ENCODE measurements around the gene CDKN1A. TPM values are rescaled to one million over a fixed set of nuclear protein-coding genes. Genes with fewer than 3 reads are reported as not detected.

CDKN1A gene
- total and polyA plus RNA-seq, 2 donors from 2014 or later, result 46.4 to 66.2 TPM

DNA sequence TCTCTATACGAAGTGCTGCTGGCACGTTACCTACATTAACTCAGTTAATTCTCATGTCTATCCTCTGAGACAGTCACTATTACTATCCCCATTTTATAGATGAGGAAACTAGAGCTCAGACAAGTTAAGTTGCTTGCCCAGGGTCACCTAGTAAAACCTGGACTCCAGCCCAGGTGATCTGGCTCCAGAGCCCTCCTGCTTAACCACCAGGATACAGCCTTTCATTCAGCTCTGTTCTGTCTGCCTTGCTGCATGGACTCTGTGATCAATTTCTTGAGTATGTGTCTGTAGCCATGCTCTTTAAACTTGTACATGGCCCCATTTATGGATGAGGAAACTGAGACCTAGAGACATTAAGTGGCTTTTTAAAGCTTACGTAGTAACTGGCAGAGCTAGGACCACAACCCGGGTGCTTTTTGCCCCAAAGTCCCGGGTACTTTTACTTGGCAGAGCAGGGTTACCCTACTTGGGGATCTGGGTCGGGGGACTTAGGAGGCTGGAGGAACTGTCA, 4.7 kb downstream of the CDKN1A start:
- TF ChIP-seq CTCF (IDR thresholded peaks at IDR 0.05; ENCODE audit: borderline replicate concordance, extremely low read depth, insufficient read depth), result no peak
- Histone ChIP-seq H3K4me3 (ENCODE audit: low read length in 3 of 3) (no peak overlapping the region), H3K9ac (ENCODE audit: low read length in 3 of 3) (no peak overlapping the region), H3K27me3 (ENCODE audit: control insufficient read depth, insufficient read depth, low read length) (no peaks in the 10 kb centered on the region), H3K9me3 (ENCODE audit: control insufficient read depth in 2 of 3, insufficient read depth in 1 of 3, low read length in 3 of 3) (no peaks in the 10 kb centered on the region), H3K36me3 (ENCODE audit: control insufficient read depth in 2 of 3, insufficient read depth in 3 of 3, low read length in 3 of 3) (peaks cover 0 to 20% (median 8%) of the 10 kb centered on the region in 3 donors), H3K4me1 (ENCODE audit: control insufficient read depth in 2 of 3, insufficient read depth in 2 of 3, low read depth in 1 of 3, low read length in 3 of 3) (peaks cover 0 to 18% (median 14%) of the 10 kb centered on the region in 3 donors), H3K27ac (ENCODE audit: low read depth in 2 of 2, low read length in 2 of 2) (no peak overlapping the region)
- intact Hi-C loops (cut with DNase I), result no loop called here
- DNase-seq, result no peak
- no peak for FAIRE-seq

GRCh38 chr6:36683656-36684446, 5.3 kb downstream of the CDKN1A start:
- DNase-seq, result no peak
- Histone ChIP-seq H3K4me1 (ENCODE audit: control insufficient read depth in 2 of 3, insufficient read depth in 2 of 3, low read depth in 1 of 3, low read length in 3 of 3) (peaks cover 0 to 16% (median 13%) of the 10 kb centered on the region in 3 donors), H3K9me3 (ENCODE audit: control insufficient read depth in 2 of 3, insufficient read depth in 1 of 3, low read length in 3 of 3) (no peaks in the 10 kb centered on the region), H3K27ac (ENCODE audit: low read depth in 2 of 2, low read length in 2 of 2) (no peak overlapping the region), H3K9ac (ENCODE audit: low read length in 3 of 3) (no peak overlapping the region), H3K36me3 (ENCODE audit: control insufficient read depth in 2 of 3, insufficient read depth in 3 of 3, low read length in 3 of 3) (peaks cover 0 to 20% (median 8%) of the 10 kb centered on the region in 3 donors), H3K27me3 (ENCODE audit: control insufficient read depth, insufficient read depth, low read length) (no peaks in the 10 kb centered on the region), H3K4me3 (ENCODE audit: low read length in 3 of 3) (no peak overlapping the region)
- no peak for FAIRE-seq
- intact Hi-C loops (cut with DNase I), result no loop called here
- TF ChIP-seq CTCF (IDR thresholded peaks at IDR 0.05; ENCODE audit: borderline replicate concordance, extremely low read depth, insufficient read depth), result no peak

DNA sequence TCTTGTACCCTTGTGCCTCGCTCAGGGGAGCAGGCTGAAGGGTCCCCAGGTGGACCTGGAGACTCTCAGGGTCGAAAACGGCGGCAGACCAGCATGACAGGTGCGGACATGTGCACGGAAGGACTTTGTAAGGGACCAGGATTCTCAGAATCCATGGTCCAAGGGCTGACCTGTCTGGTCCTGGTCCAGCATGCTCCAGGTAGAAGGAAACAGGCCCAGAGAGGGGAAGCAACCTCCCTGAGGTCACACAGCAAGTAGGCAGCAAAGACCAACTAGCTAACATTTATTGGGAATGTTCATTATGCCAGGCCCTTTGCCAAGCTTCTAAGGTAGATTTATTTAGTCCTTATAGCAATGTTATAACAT, 5.9 kb downstream of the CDKN1A start:
- H3K4me3 ChIP-seq (ENCODE audit: low read length in 3 of 3), result no peak overlapping the region
- H3K9ac ChIP-seq (ENCODE audit: low read length in 3 of 3), result no peak overlapping the region
- no peak for DNase-seq
- intact Hi-C loops (cut with DNase I), result no loop called here
- peaks cover 0 to 16% (median 13%) of the 10 kb centered on the region in 3 donors for H3K4me1 ChIP-seq (ENCODE audit: control insufficient read depth in 2 of 3, insufficient read depth in 2 of 3, low read depth in 1 of 3, low read length in 3 of 3)
- no peak overlapping the region for H3K27ac ChIP-seq (ENCODE audit: low read depth in 2 of 2, low read length in 2 of 2)
- peaks cover 0 to 20% (median 8%) of the 10 kb centered on the region in 3 donors for H3K36me3 ChIP-seq (ENCODE audit: control insufficient read depth in 2 of 3, insufficient read depth in 3 of 3, low read length in 3 of 3)
- no peak for FAIRE-seq
- no peaks in the 10 kb centered on the region for H3K27me3 ChIP-seq (ENCODE audit: control insufficient read depth, insufficient read depth, low read length)
- TF ChIP-seq CTCF (IDR thresholded peaks at IDR 0.05; ENCODE audit: borderline replicate concordance, extremely low read depth, insufficient read depth), result no peak
- H3K9me3 ChIP-seq (ENCODE audit: control insufficient read depth in 2 of 3, insufficient read depth in 1 of 3, low read length in 3 of 3), result no peaks in the 10 kb centered on the region

Measured in kidney (tissue), 14 donors.